Testis (tissue), 3 donors: ENCODE results near the gene CERT1. TPM values are rescaled to one million over a fixed set of nuclear protein-coding genes. Genes with fewer than 3 reads are reported as not detected.

Experiments
- DNase-seq: peaks from one replicate; pipeline ENCODE4 v3.0.0-alpha.2; 2019
- H3K27ac ChIP-seq, 2 donors: fragments of 200-600 bp; sonication (generic); one replicate each; pipeline ENCODE4 v1.5.1; 2019
- H3K27me3 ChIP-seq: fragments of 200-600 bp; sonication (generic); one replicate; pipeline ENCODE4 v1.5.1; 2019
- H3K36me3 ChIP-seq: fragments of 200-600 bp; sonication (generic); one replicate; pipeline ENCODE4 v1.5.1; 2017; ENCODE audit warnings: low read depth; ENCODE audit errors: missing control alignments
- H3K4me1 ChIP-seq: fragments of 200-600 bp; sonication (generic); one replicate; pipeline ENCODE4 v1.5.1; 2019
- H3K4me3 ChIP-seq, 2 donors: fragments of 200-600 bp; sonication (generic); one replicate each; pipeline ENCODE4 v1.5.1; 2017 to 2019
- H3K9me3 ChIP-seq: fragments of 200-600 bp; sonication (generic); one replicate; pipeline ENCODE4 v1.5.1; 2017
- CTCF ChIP-seq, 3 experiments: fragments of 450-650 bp in 2 of 3; fragments of 200-600 bp in 1 of 3; sonication (generic) in 1 of 3; IDR thresholded peaks; one replicate each; pipeline ENCODE4 v1.5.1; 2016 to 2019; ENCODE audit warnings: antibody characterized with exemption in 3 of 3, mild to moderate bottlenecking in 2 of 3, moderate library complexity in 1 of 3
- POLR2A ChIP-seq: fragments of 450-650 bp; IDR thresholded peaks from one replicate; pipeline ENCODE4 v1.6.1; 2017; ENCODE audit warnings: antibody characterized with exemption, mild to moderate bottlenecking, moderate library complexity
- WGBS, 2 donors: methylation state at CpG; one replicate each; pipeline ENCODE4 v1.1.5; 2018; 5-methylcytosine and 5-hydroxymethylcytosine counted together
- intact Hi-C: fragments of 100-400 bp; cut with DNase I; formaldehyde crosslinking; loops from one replicate; pipeline ENCODE4 v1.15.1; 2023; ENCODE audit warnings: low total_unique reads
- polyA plus RNA-seq: library from polyadenylated mRNA; stranded (reverse); fragments of 350-450 nt; fragmentation: Illumina TruSeq; extraction: RNeasy Lipid Tissue Mini Kit (QIAGEN cat#74804); gene quantifications from one replicate; pipeline ENCODE4 v1.2.3, GENCODE V29; 2014; ENCODE audit warnings: low read depth, low replicate concordance; ENCODE audit not compliant: insufficient read depth
- total RNA-seq, 2 donors: library from RNA; depleted of rRNA; stranded (reverse); fragments of >200 nt; gene quantifications; one replicate each; pipeline ENCODE4 v1.2.3, GENCODE V29; 2016

Gene CERT1
- total and polyA plus RNA-seq, 3 donors from 2014 or later, result 45.0 to 61.3 (median 51.3) TPM

GRCh38 chr5:75553358-75553757, 41.9 kb upstream of the CERT1 start:
- Histone ChIP-seq H3K4me3 (no peak overlapping the region), H3K27ac (no peak overlapping the region), H3K9me3 (no peaks in the 10 kb centered on the region), H3K4me1 (no peaks in the 10 kb centered on the region), H3K27me3 (no peaks in the 10 kb centered on the region), H3K36me3 (no peaks in the 10 kb centered on the region)
- 91 to 97% methylated on average over 1 of the region's 1 CpG for WGBS, 2 donors
- intact Hi-C loops, result no loop called here
- no peak for DNase-seq
- TF ChIP-seq POLR2A (no peak), CTCF (IDR thresholded peaks at IDR 0.05) (no peak)

GRCh38 chr5:75552764-75553163, 41.3 kb upstream of the CERT1 start:
- Histone ChIP-seq H3K36me3 (no peaks in the 10 kb centered on the region), H3K27me3 (no peaks in the 10 kb centered on the region), H3K27ac (no peak overlapping the region), H3K9me3 (no peaks in the 10 kb centered on the region), H3K4me3 (no peak overlapping the region), H3K4me1 (no peaks in the 10 kb centered on the region)
- no peak for DNase-seq
- TF ChIP-seq CTCF (IDR thresholded peaks at IDR 0.05) (no peak), POLR2A (no peak)
- intact Hi-C loops, result no loop called here
- WGBS, 2 donors, result 94 to 95% methylated on average over 2 of the region's 2 CpGs

DNA sequence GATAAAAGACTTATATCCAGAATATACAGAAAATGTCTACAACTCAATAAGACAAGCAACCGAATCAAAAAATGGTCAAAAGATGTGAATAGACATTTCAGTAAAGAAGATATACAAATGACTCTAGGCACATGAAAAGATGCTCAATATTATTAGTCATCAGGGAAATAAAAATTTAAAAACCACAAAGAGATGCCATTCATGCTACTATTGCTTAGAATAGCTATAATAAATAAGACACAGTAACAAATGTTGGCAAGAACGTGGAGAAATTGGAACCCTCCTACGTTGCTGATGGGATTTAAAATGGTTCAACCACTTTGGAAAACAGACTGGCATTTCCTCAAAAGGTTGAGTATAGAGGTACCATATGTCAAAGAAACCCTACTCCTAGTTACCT, 40.0 kb upstream of the CERT1 start:
- DNase-seq, result no peak
- intact Hi-C loops, result no loop called here
- H3K4me1 ChIP-seq, result no peaks in the 10 kb centered on the region
- H3K9me3 ChIP-seq, result no peaks in the 10 kb centered on the region
- H3K27me3 ChIP-seq, result no peaks in the 10 kb centered on the region
- no peak overlapping the region for H3K27ac ChIP-seq
- TF ChIP-seq POLR2A, result no peak
- no peak for TF ChIP-seq CTCF (IDR thresholded peaks at IDR 0.05)
- no peaks in the 10 kb centered on the region for H3K36me3 ChIP-seq
- H3K4me3 ChIP-seq, result no peak overlapping the region
- WGBS, 2 donors, result 91 to 97% methylated on average over 3 of the region's 3 CpGs

DNA sequence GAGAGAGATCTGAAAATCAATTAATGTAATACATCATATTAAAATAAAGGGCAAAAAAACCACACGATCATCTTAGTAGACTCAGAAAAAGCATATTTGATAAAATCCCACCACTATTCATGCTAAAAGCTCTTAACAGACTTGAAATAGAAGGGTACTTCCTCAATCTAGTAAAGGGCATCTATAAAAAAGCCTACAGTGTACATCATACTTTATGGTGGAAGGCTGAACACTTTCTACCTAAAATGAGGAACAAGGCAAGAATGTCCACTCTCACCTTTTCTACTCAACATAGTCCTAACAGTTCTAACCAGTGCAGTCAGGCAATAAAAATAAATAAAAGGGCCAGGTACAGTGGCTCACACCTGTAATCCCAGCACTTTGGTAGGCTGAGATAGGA, 39.2 kb upstream of the CERT1 start:
- DNase-seq, result no peak
- 89 to 100% methylated on average over 1 of the region's 1 CpG for WGBS, 2 donors
- Histone ChIP-seq H3K27ac (no peak overlapping the region), H3K27me3 (no peaks in the 10 kb centered on the region), H3K4me3 (no peak overlapping the region), H3K9me3 (no peaks in the 10 kb centered on the region), H3K36me3 (no peaks in the 10 kb centered on the region), H3K4me1 (no peaks in the 10 kb centered on the region)
- intact Hi-C loops, result no loop called here
- TF ChIP-seq POLR2A, result no peak
- TF ChIP-seq CTCF (IDR thresholded peaks at IDR 0.05), result no peak

GRCh38 chr5:75547812-75548211, 36.4 kb upstream of the CERT1 start:
- no peak for TF ChIP-seq POLR2A
- TF ChIP-seq CTCF (IDR thresholded peaks at IDR 0.05), result no peak
- Histone ChIP-seq H3K4me3 (no peak overlapping the region), H3K9me3 (no peaks in the 10 kb centered on the region), H3K36me3 (no peaks in the 10 kb centered on the region), H3K27me3 (no peaks in the 10 kb centered on the region), H3K4me1 (no peaks in the 10 kb centered on the region), H3K27ac (no peak overlapping the region)
- no peak for DNase-seq
- intact Hi-C loops, result no loop called here
- WGBS, 2 donors, result 77 to 88% methylated on average over 3 of the region's 3 CpGs
